WI38 (cell line): ENCODE results near the gene SIK1.

ENCODE experiments used
- H3K4me3 ChIP-seq: 2 replicates; pipeline ENCODE4 v1.5.1; 2011; ENCODE audit warnings: low read depth, mild to moderate bottlenecking, control low read depth, low read length
- CTCF ChIP-seq: IDR thresholded peaks from 2 replicates; pipeline ENCODE4 v1.5.1; 2012; ENCODE audit warnings: low read depth, mild to moderate bottlenecking, control low read depth, low read length

The SIK1 gene

GRCh38 chr21:43369596-43370090 is 57.3 kb downstream of the SIK1 start:
- no peak for TF ChIP-seq CTCF
- no peak overlapping the region for H3K4me3 ChIP-seq

GRCh38 chr21:43369124-43369523 is 57.8 kb downstream of the SIK1 start:
- TF ChIP-seq CTCF: no peak
- H3K4me3 ChIP-seq: no peak overlapping the region

GRCh38 chr21:43368685-43369084 is 58.2 kb downstream of the SIK1 start:
- no peak overlapping the region for H3K4me3 ChIP-seq
- TF ChIP-seq CTCF: no peak

GRCh38 chr21:43367859-43368258 is 59.1 kb downstream of the SIK1 start:
- no peak for TF ChIP-seq CTCF
- H3K4me3 ChIP-seq: no peak overlapping the region

- TF ChIP-seq CTCF: no peak
- no peak overlapping the region for H3K4me3 ChIP-seq
Measured at GRCh38 chr21:43367296-43367695, 59.6 kb downstream of the SIK1 start.

GRCh38 chr21:43366656-43367055 is 60.3 kb downstream of the SIK1 start:
- H3K4me3 ChIP-seq: no peak overlapping the region
- TF ChIP-seq CTCF: no peak

GRCh38 chr21:43365611-43366426 is 61.1 kb downstream of the SIK1 start:
- no peak overlapping the region for H3K4me3 ChIP-seq
- TF ChIP-seq CTCF: no peak
